Nephron (organoid): Measurements from ENCODE around the gene NCF4.

ENCODE experiments used
- H3K27ac Mint-ChIP-seq, 3 experiments: 2 replicates each; pipeline ENCODE4 v1.8.0; 2020; ENCODE audit warnings: mixed read lengths in 3 of 3, mild to moderate bottlenecking in 2 of 3, moderate library complexity in 1 of 3
- H3K27me3 Mint-ChIP-seq: 2 replicates; pipeline ENCODE4 v1.8.0; 2021; ENCODE audit warnings: low read depth, mild to moderate bottlenecking, moderate library complexity, mixed read lengths
- H3K36me3 Mint-ChIP-seq: 2 replicates; pipeline ENCODE4 v1.8.0; 2020; ENCODE audit warnings: low read depth, mixed read lengths
- H3K4me1 Mint-ChIP-seq: 2 replicates; pipeline ENCODE4 v1.8.0; 2020; ENCODE audit warnings: mixed read lengths
- H3K4me3 Mint-ChIP-seq, 3 experiments: 2 replicates each; pipeline ENCODE4 v1.8.0; 2020; ENCODE audit warnings: mild to moderate bottlenecking in 3 of 3, mixed read lengths in 3 of 3, moderate library complexity in 2 of 3
- H3K9me3 Mint-ChIP-seq: 2 replicates; pipeline ENCODE4 v1.8.0; 2020; ENCODE audit warnings: mixed read lengths
- TF ChIP-seq, protein P1 (sequence below), 3 experiments: fragments of 200-600 bp; sonication (generic); IDR thresholded peaks; one replicate each; pipeline ENCODE4 v1.5.0; 2021; ENCODE audit warnings: antibody characterized with exemption in 3 of 3; ENCODE audit not compliant: unreplicated experiment in 3 of 3

Gene NCF4

DNA sequence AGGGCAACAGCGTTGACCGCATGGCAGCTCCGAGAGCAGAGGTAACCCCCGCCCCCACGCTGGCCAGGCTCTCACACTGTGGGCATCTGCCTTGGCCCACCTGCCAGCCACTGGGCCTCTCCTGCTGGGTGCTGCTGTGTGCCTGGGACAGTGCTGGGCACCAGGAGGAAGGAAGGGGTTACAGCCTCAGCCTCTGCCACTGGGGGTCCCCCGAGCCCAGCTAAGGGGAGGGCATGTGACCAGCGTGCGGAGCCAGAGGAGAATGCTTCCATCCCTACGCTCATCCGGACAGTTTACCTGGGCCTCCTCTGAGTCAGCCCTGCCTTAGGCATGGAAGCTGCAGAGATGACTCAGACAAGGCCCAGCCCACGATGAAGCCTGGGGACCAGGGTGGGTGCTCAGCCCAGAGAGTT is 10.9 kb downstream of the NCF4 start:
- TF ChIP-seq, protein P1, sequence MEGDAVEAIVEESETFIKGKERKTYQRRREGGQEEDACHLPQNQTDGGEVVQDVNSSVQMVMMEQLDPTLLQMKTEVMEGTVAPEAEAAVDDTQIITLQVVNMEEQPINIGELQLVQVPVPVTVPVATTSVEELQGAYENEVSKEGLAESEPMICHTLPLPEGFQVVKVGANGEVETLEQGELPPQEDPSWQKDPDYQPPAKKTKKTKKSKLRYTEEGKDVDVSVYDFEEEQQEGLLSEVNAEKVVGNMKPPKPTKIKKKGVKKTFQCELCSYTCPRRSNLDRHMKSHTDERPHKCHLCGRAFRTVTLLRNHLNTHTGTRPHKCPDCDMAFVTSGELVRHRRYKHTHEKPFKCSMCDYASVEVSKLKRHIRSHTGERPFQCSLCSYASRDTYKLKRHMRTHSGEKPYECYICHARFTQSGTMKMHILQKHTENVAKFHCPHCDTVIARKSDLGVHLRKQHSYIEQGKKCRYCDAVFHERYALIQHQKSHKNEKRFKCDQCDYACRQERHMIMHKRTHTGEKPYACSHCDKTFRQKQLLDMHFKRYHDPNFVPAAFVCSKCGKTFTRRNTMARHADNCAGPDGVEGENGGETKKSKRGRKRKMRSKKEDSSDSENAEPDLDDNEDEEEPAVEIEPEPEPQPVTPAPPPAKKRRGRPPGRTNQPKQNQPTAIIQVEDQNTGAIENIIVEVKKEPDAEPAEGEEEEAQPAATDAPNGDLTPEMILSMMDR (IDR thresholded peaks at IDR 0.05; ENCODE audit: unreplicated experiment in 3 of 3): no peak
- H3K27ac Mint-ChIP-seq: no peak overlapping the region
- no peak overlapping the region for H3K4me3 Mint-ChIP-seq
- H3K9me3 Mint-ChIP-seq: no peaks in the 10 kb centered on the region
- H3K36me3 Mint-ChIP-seq: no peaks in the 10 kb centered on the region
- H3K4me1 Mint-ChIP-seq: no peaks in the 10 kb centered on the region
- H3K27me3 Mint-ChIP-seq: peaks cover 51% of the 10 kb centered on the region

DNA sequence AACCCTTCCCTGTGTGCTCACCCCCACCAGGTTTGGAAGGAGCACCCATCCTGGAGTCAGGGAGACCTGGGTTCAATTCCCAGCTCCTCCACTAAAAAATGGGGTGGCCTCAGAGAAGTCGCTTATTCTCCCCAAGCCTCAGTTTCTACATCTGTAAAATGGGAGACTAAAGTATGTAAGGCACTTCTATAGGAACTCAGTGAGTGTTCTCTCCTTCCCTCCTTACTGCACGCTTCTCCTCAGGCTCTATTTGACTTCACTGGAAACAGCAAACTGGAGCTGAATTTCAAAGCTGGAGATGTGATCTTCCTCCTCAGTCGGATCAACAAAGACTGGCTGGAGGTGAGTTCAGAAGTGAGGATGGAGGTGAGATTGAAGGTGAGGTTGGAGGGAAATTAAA is 11.3 kb downstream of the NCF4 start:
- H3K27me3 Mint-ChIP-seq: peaks cover 50% of the 10 kb centered on the region
- TF ChIP-seq, protein P1 (IDR thresholded peaks at IDR 0.05; ENCODE audit: unreplicated experiment in 3 of 3): no peak
- no peak overlapping the region for H3K27ac Mint-ChIP-seq
- H3K36me3 Mint-ChIP-seq: no peaks in the 10 kb centered on the region
- H3K9me3 Mint-ChIP-seq: no peaks in the 10 kb centered on the region
- H3K4me1 Mint-ChIP-seq: no peaks in the 10 kb centered on the region
- H3K4me3 Mint-ChIP-seq: no peak overlapping the region

DNA sequence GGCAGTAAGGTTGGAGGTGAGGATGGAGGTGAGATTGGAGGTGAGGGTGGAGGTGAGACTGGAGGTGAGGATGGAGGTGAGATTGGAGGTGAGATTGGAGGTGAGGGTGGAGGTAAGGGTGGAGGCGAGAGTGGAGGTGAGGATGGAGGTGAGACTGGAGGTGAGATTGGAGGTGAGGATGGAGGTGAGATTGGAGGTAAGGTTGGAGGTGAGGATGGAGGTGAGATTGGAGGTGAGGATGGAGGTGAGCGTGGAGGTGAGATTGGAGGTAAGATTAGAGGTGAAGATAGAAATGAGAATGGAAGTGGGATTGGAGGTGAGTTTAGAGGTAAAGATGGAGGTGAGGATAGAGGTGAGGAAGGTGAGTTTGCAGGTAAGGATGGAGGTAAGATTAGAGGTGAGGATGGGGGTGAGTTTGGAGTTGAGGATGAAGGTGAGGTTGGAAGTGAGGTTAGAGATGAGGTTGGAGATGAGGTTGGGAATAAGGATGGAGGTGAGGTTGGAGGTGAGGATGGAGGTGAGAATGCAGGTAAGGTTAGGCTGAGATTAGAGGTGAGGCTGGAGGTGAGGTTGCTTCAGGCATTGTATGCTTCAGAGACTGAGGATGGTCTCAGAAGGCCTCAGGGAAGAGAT is 12.2 kb downstream of the NCF4 start:
- Mint-ChIP-seq H3K9me3 (no peaks in the 10 kb centered on the region), H3K27me3 (peaks cover 51% of the 10 kb centered on the region), H3K36me3 (no peaks in the 10 kb centered on the region), H3K4me3 (no peak overlapping the region), H3K27ac (no peak overlapping the region), H3K4me1 (no peaks in the 10 kb centered on the region)
- TF ChIP-seq, protein P1 (IDR thresholded peaks at IDR 0.05; ENCODE audit: unreplicated experiment in 3 of 3): no peak

DNA sequence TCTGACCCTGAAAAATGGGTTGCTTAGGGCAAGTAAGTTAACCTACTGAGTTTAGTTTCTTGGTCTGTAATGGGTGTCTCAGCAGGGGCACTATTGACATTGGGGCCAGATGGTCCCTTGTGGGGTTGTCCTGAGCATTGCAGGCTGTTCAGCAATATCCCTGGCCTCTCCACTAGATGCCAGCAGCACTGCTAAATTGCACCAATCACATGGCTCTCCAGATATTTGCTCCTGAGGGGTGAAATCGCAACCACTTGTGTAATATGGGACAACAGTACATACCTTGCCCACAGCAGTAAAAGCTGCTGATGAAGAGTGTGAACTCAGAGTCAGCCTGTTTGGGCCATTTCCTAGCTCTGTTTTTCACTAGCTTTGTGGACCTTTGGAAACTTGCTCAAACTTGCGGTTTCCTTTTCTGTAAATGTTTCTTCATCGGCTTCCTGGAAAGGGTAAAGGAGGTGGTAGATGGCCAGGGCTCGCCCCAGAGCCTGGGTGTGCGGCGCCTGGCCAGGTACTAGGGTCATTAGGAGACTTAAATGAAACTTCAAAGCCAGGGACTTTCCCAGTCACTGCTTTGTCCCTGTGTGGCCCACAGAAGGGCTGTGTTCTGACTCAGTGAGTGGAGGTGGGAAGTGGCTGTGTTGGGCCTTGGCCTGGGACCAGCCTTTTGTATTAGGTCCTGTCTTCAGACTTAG is 13.0 kb downstream of the NCF4 start:
- H3K4me3 Mint-ChIP-seq: no peak overlapping the region
- H3K27me3 Mint-ChIP-seq: peaks cover 55% of the 10 kb centered on the region
- H3K4me1 Mint-ChIP-seq: no peaks in the 10 kb centered on the region
- H3K9me3 Mint-ChIP-seq: no peaks in the 10 kb centered on the region
- H3K27ac Mint-ChIP-seq: no peak overlapping the region
- TF ChIP-seq, protein P1 (IDR thresholded peaks at IDR 0.05; ENCODE audit: unreplicated experiment in 3 of 3): peak; percentile 56 to 65 (median 59)
- H3K36me3 Mint-ChIP-seq: no peaks in the 10 kb centered on the region

DNA sequence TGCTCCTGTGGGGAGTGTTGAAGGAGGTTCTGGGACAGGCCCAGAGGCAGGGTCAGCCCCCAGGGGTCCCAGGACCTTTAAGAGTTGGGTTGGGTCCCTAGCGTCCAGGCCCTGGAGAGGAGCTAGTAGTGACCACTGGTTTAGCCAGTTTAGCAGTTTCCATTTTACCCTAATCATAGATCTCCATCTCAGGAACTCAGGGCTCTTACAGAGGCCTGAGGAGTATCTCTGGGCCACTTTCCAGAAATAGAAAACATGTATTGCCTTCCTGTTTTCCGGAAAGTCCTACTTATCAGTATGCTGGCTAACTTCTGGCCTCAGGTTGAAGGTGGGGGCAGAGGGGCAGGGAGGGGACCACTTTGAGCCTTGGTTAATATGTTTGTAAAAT is 13.5 kb downstream of the NCF4 start:
- Mint-ChIP-seq H3K27me3 (peaks cover 52% of the 10 kb centered on the region), H3K36me3 (no peaks in the 10 kb centered on the region), H3K4me3 (no peak overlapping the region), H3K9me3 (no peaks in the 10 kb centered on the region), H3K4me1 (no peaks in the 10 kb centered on the region), H3K27ac (no peak overlapping the region)
- TF ChIP-seq, protein P1 (IDR thresholded peaks at IDR 0.05; ENCODE audit: unreplicated experiment in 3 of 3): no peak

DNA sequence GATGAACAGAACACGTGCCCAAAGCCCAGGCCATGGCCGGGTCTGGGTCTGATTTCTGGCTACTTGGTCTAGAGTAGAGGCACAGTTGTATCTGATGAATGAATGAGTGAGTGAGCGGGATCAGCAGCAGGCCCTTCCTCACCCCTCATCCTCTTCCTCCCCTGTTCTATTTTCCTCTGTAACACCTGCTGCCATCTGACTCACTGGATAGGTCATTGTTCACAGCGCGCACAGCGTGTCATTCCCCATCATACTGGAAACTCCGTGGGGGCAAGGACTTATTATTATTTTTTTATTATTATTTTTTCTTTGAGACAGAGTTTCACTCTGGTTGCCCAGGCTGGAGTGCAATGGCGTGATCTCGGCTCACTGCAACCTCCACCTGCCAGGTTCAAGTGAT is 13.9 kb downstream of the NCF4 start:
- TF ChIP-seq, protein P1 (IDR thresholded peaks at IDR 0.05; ENCODE audit: unreplicated experiment in 3 of 3): no peak
- no peak overlapping the region for H3K4me3 Mint-ChIP-seq
- peaks cover 3% of the 10 kb centered on the region for H3K9me3 Mint-ChIP-seq
- H3K4me1 Mint-ChIP-seq: no peaks in the 10 kb centered on the region
- H3K36me3 Mint-ChIP-seq: no peaks in the 10 kb centered on the region
- no peak overlapping the region for H3K27ac Mint-ChIP-seq
- peaks cover 48% of the 10 kb centered on the region for H3K27me3 Mint-ChIP-seq
